IMR-90 (cell line): Measurements from ENCODE around the gene MRPL41. TPM values are rescaled to one million over a fixed set of nuclear protein-coding genes. Genes with fewer than 3 reads are reported as not detected.

Experiments used
- ATAC-seq: fragments of 200-7000 bp; cut with Tn5 transposase; 2 replicates; pipeline ENCODE4 v1.9.1; 2020; ENCODE audit warnings: low read depth, mild to moderate bottlenecking, moderate library complexity
- BruUV-seq: library from RNA; stranded (reverse); fragments of 400-500 nt; replicated peaks from 2 replicates; lab custom pipeline; 2021; lab: Mats Ljungman, UMichigan
- CTCF ChIA-PET: fragments of 300-600 bp; formaldehyde crosslinking; extraction: SDS; loops from one replicate; lab custom pipeline; 2021; ENCODE audit warnings: antibody characterized with exemption; lab: Yijun Ruan, JAX
- POLR2A ChIA-PET: fragments of 300-600 bp; sonication (Branson Sonifier 250); formaldehyde crosslinking; loops from one replicate; lab custom pipeline; 2022; ENCODE audit warnings: antibody characterized with exemption; ENCODE audit not compliant: unreplicated experiment; lab: Charles Lee
- DNase-seq: peaks from one replicate; pipeline ENCODE4 v3.0.0; 2013
- H2AFZ ChIP-seq: replicated peaks from 2 replicates; pipeline ENCODE3; 2013; ENCODE audit warnings: low read length, mild to moderate bottlenecking; ENCODE audit not compliant: poor library complexity
- H2AK5ac ChIP-seq: 2 replicates; pipeline ENCODE4 v1.6.1; 2013; ENCODE audit warnings: low read depth, low read length, inconsistent platforms
- H2AK9ac ChIP-seq: replicated peaks from 2 replicates; pipeline ENCODE3; 2013; ENCODE audit warnings: mild to moderate bottlenecking, low read depth, low read length, moderate library complexity; ENCODE audit not compliant: poor library complexity
- H2BK120ac ChIP-seq: 2 replicates; pipeline ENCODE4 v1.6.1; 2013; ENCODE audit warnings: low read depth, low read length, inconsistent platforms
- H2BK15ac ChIP-seq: 3 replicates; pipeline ENCODE4 v1.6.1; 2013; ENCODE audit warnings: low read depth, low read length, inconsistent platforms
- H2BK20ac ChIP-seq: 2 replicates; pipeline ENCODE4 v1.6.1; 2013; ENCODE audit warnings: low read depth, mild to moderate bottlenecking, inconsistent platforms, low read length, moderate library complexity
- H2BK5ac ChIP-seq: 2 replicates; pipeline ENCODE4 v1.6.1; 2013; ENCODE audit warnings: mild to moderate bottlenecking, low read depth, low read length, inconsistent platforms; ENCODE audit not compliant: poor library complexity, severe bottlenecking
- H3K14ac ChIP-seq: replicated peaks from 2 replicates; pipeline ENCODE4 v1.6.1; 2013; ENCODE audit warnings: low read depth, low read length, inconsistent platforms
- H3K18ac ChIP-seq: 2 replicates; pipeline ENCODE4 v1.6.1; 2013; ENCODE audit warnings: low read depth, low read length, control low read depth
- H3K23ac ChIP-seq: 2 replicates; pipeline ENCODE4 v1.6.1; 2013; ENCODE audit warnings: low read depth, low read length, inconsistent platforms
- H3K27ac ChIP-seq: 2 replicates; pipeline ENCODE4 v1.5.1; 2013; ENCODE audit warnings: mild to moderate bottlenecking, control low read depth, low read length; ENCODE audit not compliant: insufficient read depth
- H3K27me3 ChIP-seq: 2 replicates; pipeline ENCODE4 v1.6.1; 2013; ENCODE audit warnings: low read length; ENCODE audit not compliant: control insufficient read depth, insufficient read depth
- H3K36me3 ChIP-seq: 2 replicates; pipeline ENCODE4 v1.6.1; 2013; ENCODE audit warnings: low read length, mixed read lengths; ENCODE audit not compliant: control insufficient read depth, insufficient read depth
- H3K4ac ChIP-seq: 2 replicates; pipeline ENCODE4 v1.6.1; 2013; ENCODE audit warnings: low read depth, low read length, inconsistent platforms
- H3K4me1 ChIP-seq: 2 replicates; pipeline ENCODE4 v1.6.1; 2013; ENCODE audit warnings: low read length, mixed read lengths; ENCODE audit not compliant: control insufficient read depth, insufficient read depth
- H3K4me2 ChIP-seq: 2 replicates; pipeline ENCODE4 v1.6.1; 2013; ENCODE audit warnings: low read depth, mild to moderate bottlenecking, control low read depth, low read length, moderate library complexity
- H3K4me3 ChIP-seq: 2 replicates; pipeline ENCODE4 v1.5.1; 2013; ENCODE audit warnings: low read depth, mild to moderate bottlenecking, control low read depth, low read length, moderate library complexity; ENCODE audit not compliant: insufficient read depth
- H3K56ac ChIP-seq: 2 replicates; pipeline ENCODE4 v1.6.1; 2013; ENCODE audit warnings: low read length, inconsistent platforms; ENCODE audit not compliant: insufficient read depth; ENCODE audit errors: extremely low read depth
- H3K79me1 ChIP-seq, 2 experiments: 2 replicates each; pipeline ENCODE4 v1.6.1; 2013; ENCODE audit warnings: low read length in 2 of 2, inconsistent platforms in 1 of 2, low read depth in 1 of 2
- H3K9ac ChIP-seq: 2 replicates; pipeline ENCODE4 v1.6.1; 2013; ENCODE audit warnings: low read depth, low read length, control low read depth
- H3K9me1 ChIP-seq: 2 replicates; pipeline ENCODE4 v1.6.1; 2013; ENCODE audit warnings: low read length, inconsistent platforms; ENCODE audit not compliant: insufficient read depth
- H3K9me3 ChIP-seq: 2 replicates; pipeline ENCODE4 v1.6.1; 2013; ENCODE audit warnings: low read length; ENCODE audit not compliant: control insufficient read depth, insufficient read depth
- H4K20me1 ChIP-seq: 2 replicates; pipeline ENCODE4 v1.6.1; 2013; ENCODE audit warnings: low read length, inconsistent platforms; ENCODE audit not compliant: insufficient read depth
- H4K5ac ChIP-seq: 2 replicates; pipeline ENCODE4 v1.6.1; 2013; ENCODE audit warnings: mild to moderate bottlenecking, low read depth, low read length, control low read depth
- H4K8ac ChIP-seq, 2 experiments: 2 replicates each; pipeline ENCODE4 v1.6.1; 2013; ENCODE audit warnings: low read depth in 2 of 2, low read length in 2 of 2, control low read depth in 1 of 2, inconsistent platforms in 1 of 2
- H4K91ac ChIP-seq: 2 replicates; pipeline ENCODE4 v1.6.1; 2013; ENCODE audit warnings: low read depth, low read length, inconsistent platforms; ENCODE audit not compliant: insufficient read depth
- CHD1 ChIP-seq: IDR thresholded peaks from 2 replicates; pipeline ENCODE4 v1.6.1; 2012; ENCODE audit warnings: low read depth, low read length, improper control_type of control experiment
- MXI1 ChIP-seq: IDR thresholded peaks from 2 replicates; pipeline ENCODE4 v1.6.1; 2012; ENCODE audit warnings: low read depth, mild to moderate bottlenecking, low read length, moderate library complexity, borderline replicate concordance
- NFE2L2 ChIP-seq: fragments of 150-350 bp; IDR thresholded peaks from 2 replicates; pipeline ENCODE4 v1.6.1; 2016; ENCODE audit warnings: low read depth, mild to moderate bottlenecking, low read length
- POLR2A ChIP-seq: IDR thresholded peaks from 2 replicates; pipeline ENCODE4 v1.6.1; 2012; ENCODE audit warnings: mild to moderate bottlenecking, low read depth, low read length
- RAD21 ChIP-seq: IDR thresholded peaks from 2 replicates; pipeline ENCODE4 v1.6.1; 2012; ENCODE audit warnings: low read length, improper control_type of control experiment
- SMC3 ChIP-seq: fragments of 150-350 bp; IDR thresholded peaks from 2 replicates; pipeline ENCODE4 v1.6.1; 2016; ENCODE audit warnings: low read depth, mild to moderate bottlenecking, antibody characterized with exemption, low read length, moderate library complexity
- WGBS, 2 experiments: methylation state at CpG; one replicate each; pipeline versions ENCODE4 v1.1.5 to v1.1.7; 2013; ENCODE audit warnings: missing lambda C conversion rate in 2 of 2; ENCODE audit not compliant: insufficient read length in 1 of 2; ENCODE audit errors: extremely low coverage in 2 of 2; 5-methylcytosine and 5-hydroxymethylcytosine counted together
- dilution Hi-C: fragments of 300-500 bp; cut with HindIII; formaldehyde crosslinking; loops from one replicate; pipeline ENCODE4 v1.14.3; 2018; ENCODE audit warnings: low sequenced_read_pairs; ENCODE audit not compliant: unreplicated experiment
- in situ Hi-C: fragments of 300-500 bp; cut with MboI; formaldehyde crosslinking; loops from 3 replicates; pipeline ENCODE4 v1.14.3; 2019; ENCODE audit warnings: low sequenced_read_pairs, inconsistent platforms, mixed read lengths
- intact Hi-C: fragments of 100-400 bp; cut with micrococcal nuclease; formaldehyde crosslinking; loops from 2 replicates; pipeline ENCODE4 v1.10.0; 2022
- polyA plus RNA-seq, 3 experiments: library from polyadenylated mRNA; depleted of rRNA; stranded (reverse); fragments of >200 nt; gene quantifications; 2 replicates each; pipeline ENCODE4 v1.2.3, GENCODE V29; 2012; ENCODE audit warnings: low replicate concordance in 1 of 3
- total RNA-seq: library from RNA; depleted of rRNA; stranded (reverse); fragments of >200 nt; gene quantifications from 2 replicates; pipeline ENCODE4 v1.2.3, GENCODE V29; 2012
- TF ChIP-seq, protein P1 (sequence below): fragments of 150-350 bp; IDR thresholded peaks from 2 replicates; pipeline ENCODE4 v1.6.1; 2016; ENCODE audit warnings: low read depth, mild to moderate bottlenecking, low read length, moderate library complexity, borderline replicate concordance
- TF ChIP-seq, protein P2 (sequence below): conservative IDR thresholded peaks from 2 replicates; pipeline ENCODE4 v1.5.1; 2012; ENCODE audit warnings: mild to moderate bottlenecking, low read depth, low read length, improper control_type of control experiment

Gene MRPL41
- total and polyA plus RNA-seq, 2 of the 4 experiments (the other 2 are of a cell fraction) = 15.6 to 38.9 TPM

DNA sequence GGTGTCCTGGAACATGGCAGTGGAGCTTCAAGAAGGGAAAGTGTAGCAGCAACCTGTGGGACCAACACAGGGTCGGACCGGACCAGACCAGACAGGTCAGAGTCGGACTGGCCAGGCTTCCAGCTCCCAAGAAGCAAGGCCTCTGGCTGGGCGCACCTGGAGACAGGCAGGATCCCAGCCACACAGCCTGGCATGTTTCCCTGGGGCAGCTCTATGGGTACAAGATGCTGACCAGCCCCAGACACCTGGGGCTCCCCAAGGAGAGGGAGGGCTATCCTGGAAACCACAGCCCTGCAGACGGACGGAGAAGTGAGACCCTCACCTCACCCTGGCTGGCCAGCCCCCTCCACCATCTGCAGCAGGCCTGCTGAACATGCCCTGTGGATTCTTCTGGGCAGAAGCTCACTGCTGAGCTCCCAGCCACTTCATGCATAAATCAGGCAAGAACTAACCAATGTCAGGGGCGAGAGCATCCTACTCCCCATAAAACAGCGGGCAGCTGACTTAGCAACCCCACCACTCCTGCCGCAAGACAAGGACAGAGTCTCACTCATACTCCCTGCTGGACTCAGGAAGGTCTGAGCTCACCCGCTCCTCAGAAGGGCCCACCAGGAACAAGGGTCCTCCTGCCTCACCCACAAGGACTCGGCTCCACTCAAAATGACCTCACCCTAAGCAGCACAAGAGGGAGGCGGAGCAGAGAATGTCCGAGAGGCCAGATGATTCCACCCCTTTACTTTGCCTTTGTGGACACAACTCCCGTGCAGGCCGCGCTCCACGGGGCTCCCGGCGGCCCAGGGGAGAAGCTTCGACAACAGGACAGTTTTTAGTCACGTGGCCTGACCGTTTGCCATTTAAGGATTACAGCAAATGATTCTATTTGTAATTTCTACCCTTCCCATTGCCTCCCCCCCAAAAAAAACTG is 29.9 kb downstream of the MRPL41 start:
- Histone ChIP-seq H4K20me1 (peaks cover 14% of the 10 kb centered on the region), H3K4ac (no peak overlapping the region), H2AK5ac (no peak overlapping the region), H3K79me1 (peaks cover 11 to 38% of the 10 kb centered on the region in 2 experiments; a peak in 2 of 4 replicates), H3K14ac (no peak overlapping the region), H3K4me2 (no peak overlapping the region), H3K56ac (no peak overlapping the region), H2AFZ (no peak overlapping the region), H4K91ac (no peak overlapping the region), H3K9me3 (no peaks in the 10 kb centered on the region), H3K9ac (no peak overlapping the region), H2BK5ac (no peak overlapping the region), H4K8ac (no peak overlapping the region), H2BK20ac (no peak overlapping the region), H3K4me1 (peaks cover 6% of the 10 kb centered on the region), H2BK15ac (no peak overlapping the region), H2BK120ac (no peak overlapping the region), H3K23ac (no peak overlapping the region), H3K27ac (no peak overlapping the region), H3K36me3 (peaks cover 28% of the 10 kb centered on the region), H3K4me3 (no peak overlapping the region), H4K5ac (no peak overlapping the region), H3K27me3 (no peaks in the 10 kb centered on the region), H3K18ac (no peak overlapping the region), H3K9me1 (peaks cover 11% of the 10 kb centered on the region; the same call in 1 of the 2 replicates), H2AK9ac (no peak overlapping the region)
- ChIA-PET CTCF (no interaction called here), POLR2A (no interaction called here)
- WGBS, 2 experiments = 96% methylated on average over 5 of the region's 22 CpGs; no CpG with 5 or more reads in 1 of the 2 experiments
- ATAC-seq (no peak), DNase-seq (no peak)
- in situ Hi-C loops (no loop called here), intact Hi-C loops (no loop called here), dilution Hi-C loops (no loop called here)
- TF ChIP-seq MXI1 (no peak), SMC3 (no peak), CHD1 (no peak), POLR2A (no peak), NFE2L2 (no peak), RAD21 (no peak)
- TF ChIP-seq, protein P1, sequence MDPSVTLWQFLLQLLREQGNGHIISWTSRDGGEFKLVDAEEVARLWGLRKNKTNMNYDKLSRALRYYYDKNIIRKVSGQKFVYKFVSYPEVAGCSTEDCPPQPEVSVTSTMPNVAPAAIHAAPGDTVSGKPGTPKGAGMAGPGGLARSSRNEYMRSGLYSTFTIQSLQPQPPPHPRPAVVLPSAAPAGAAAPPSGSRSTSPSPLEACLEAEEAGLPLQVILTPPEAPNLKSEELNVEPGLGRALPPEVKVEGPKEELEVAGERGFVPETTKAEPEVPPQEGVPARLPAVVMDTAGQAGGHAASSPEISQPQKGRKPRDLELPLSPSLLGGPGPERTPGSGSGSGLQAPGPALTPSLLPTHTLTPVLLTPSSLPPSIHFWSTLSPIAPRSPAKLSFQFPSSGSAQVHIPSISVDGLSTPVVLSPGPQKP = no peak
- TF ChIP-seq, protein P2, sequence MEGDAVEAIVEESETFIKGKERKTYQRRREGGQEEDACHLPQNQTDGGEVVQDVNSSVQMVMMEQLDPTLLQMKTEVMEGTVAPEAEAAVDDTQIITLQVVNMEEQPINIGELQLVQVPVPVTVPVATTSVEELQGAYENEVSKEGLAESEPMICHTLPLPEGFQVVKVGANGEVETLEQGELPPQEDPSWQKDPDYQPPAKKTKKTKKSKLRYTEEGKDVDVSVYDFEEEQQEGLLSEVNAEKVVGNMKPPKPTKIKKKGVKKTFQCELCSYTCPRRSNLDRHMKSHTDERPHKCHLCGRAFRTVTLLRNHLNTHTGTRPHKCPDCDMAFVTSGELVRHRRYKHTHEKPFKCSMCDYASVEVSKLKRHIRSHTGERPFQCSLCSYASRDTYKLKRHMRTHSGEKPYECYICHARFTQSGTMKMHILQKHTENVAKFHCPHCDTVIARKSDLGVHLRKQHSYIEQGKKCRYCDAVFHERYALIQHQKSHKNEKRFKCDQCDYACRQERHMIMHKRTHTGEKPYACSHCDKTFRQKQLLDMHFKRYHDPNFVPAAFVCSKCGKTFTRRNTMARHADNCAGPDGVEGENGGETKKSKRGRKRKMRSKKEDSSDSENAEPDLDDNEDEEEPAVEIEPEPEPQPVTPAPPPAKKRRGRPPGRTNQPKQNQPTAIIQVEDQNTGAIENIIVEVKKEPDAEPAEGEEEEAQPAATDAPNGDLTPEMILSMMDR = no peak
- no TSS peak for BruUV-seq
